SK-N-SH (cell line): ENCODE results near the gene OR10A3. TPM values are rescaled to one million over a fixed set of nuclear protein-coding genes. Genes with fewer than 3 reads are reported as not detected.
A peak's percentile ranks its signal among the peaks of the same experiment; 100 is the strongest.

Experiments
- CTCF ChIA-PET: fragments of 300-600, 350-600 bp; formaldehyde crosslinking; extraction: SDS; loops from one replicate; lab custom pipeline; 2021; lab: Yijun Ruan, JAX
- POLR2A ChIA-PET: fragments of 350-600 bp; sonication (Branson Sonifier 250); formaldehyde crosslinking; extraction: SDS; loops from one replicate; lab custom pipeline; 2020; ENCODE audit warnings: antibody characterized with exemption, inconsistent platforms; lab: Yijun Ruan, JAX
- DNase-seq: peaks from one replicate; pipeline ENCODE4 v3.0.0; 2012
- H2AFZ ChIP-seq: fragments of 200-600 bp; sonication (generic); 2 replicates; pipeline ENCODE4 v1.8.1; 2016; ENCODE audit warnings: antibody characterized with exemption, mild to moderate bottlenecking, low read depth
- H3F3A ChIP-seq: fragments of 200-600 bp; sonication (generic); replicated peaks from 2 replicates; pipeline ENCODE3; 2016; ENCODE audit warnings: antibody characterized with exemption, mild to moderate bottlenecking; ENCODE audit not compliant: insufficient read depth
- H3K27ac ChIP-seq, 2 experiments: fragments of 200-500 bp in 1 of 2; fragments of 200-600 bp in 1 of 2; sonication (Bioruptor generic) in 1 of 2; sonication (generic), shearing (Covaris generic) in 1 of 2; 2 replicates each; pipeline versions ENCODE4 v1.5.1 to v1.6.1; 2014 to 2016; ENCODE audit warnings: low read depth in 2 of 2, inconsistent platforms in 1 of 2, low read length in 1 of 2, mild to moderate bottlenecking in 1 of 2, mixed read lengths in 1 of 2
- H3K27me3 ChIP-seq: fragments of 200-600 bp; sonication (generic), shearing (Covaris generic); 2 replicates; pipeline ENCODE4 v1.6.1; 2016; ENCODE audit warnings: mixed run types; ENCODE audit not compliant: insufficient read depth
- H3K36me3 ChIP-seq, 2 experiments: fragments of 200-500 bp in 1 of 2; fragments of 200-600 bp in 1 of 2; sonication (Bioruptor generic) in 1 of 2; sonication (generic) in 1 of 2; replicated peaks in 1 of 2; 2 replicates each; pipeline versions ENCODE3 to v1.5.1; 2014 to 2016; ENCODE audit warnings: low read length in 1 of 2, mild to moderate bottlenecking in 1 of 2; ENCODE audit not compliant: insufficient read depth in 2 of 2, control insufficient read depth in 1 of 2
- H3K4me1 ChIP-seq, 2 experiments: fragments of 200-500 bp in 1 of 2; fragments of 200-600 bp in 1 of 2; sonication (Bioruptor generic) in 1 of 2; sonication (generic), shearing (Covaris generic) in 1 of 2; 2 replicates each; pipeline versions ENCODE4 v1.5.1 to v1.6.1; 2014 to 2016; ENCODE audit warnings: low read depth in 1 of 2, low read length in 1 of 2, mixed run types in 1 of 2; ENCODE audit not compliant: insufficient read depth in 2 of 2, control insufficient read depth in 1 of 2
- H3K4me2 ChIP-seq: fragments of 200-600 bp; sonication (generic), shearing (Covaris generic); 2 replicates; pipeline ENCODE4 v1.6.1; 2017; ENCODE audit warnings: mixed run types
- H3K4me3 ChIP-seq, 2 experiments: fragments of 200-500 bp in 1 of 2; fragments of 200-600 bp in 1 of 2; sonication (Bioruptor generic) in 1 of 2; sonication (generic), shearing (Covaris generic) in 1 of 2; 2 replicates each; pipeline versions ENCODE4 v1.5.1 to v1.8.1; 2014 to 2016; ENCODE audit warnings: low read depth in 2 of 2, inconsistent platforms in 1 of 2, low read length in 1 of 2, mild to moderate bottlenecking in 1 of 2, mixed read lengths in 1 of 2, moderate library complexity in 1 of 2
- H3K79me2 ChIP-seq: fragments of 200-600 bp; sonication (generic); 2 replicates; pipeline ENCODE4 v1.8.1; 2017; ENCODE audit warnings: mild to moderate bottlenecking; ENCODE audit not compliant: insufficient read depth
- H3K9ac ChIP-seq: fragments of 200-600 bp; sonication (generic); 2 replicates; pipeline ENCODE4 v1.6.1; 2017; ENCODE audit warnings: mixed run types
- H3K9me2 ChIP-seq: fragments of 200-600 bp; sonication (generic); 2 replicates; pipeline ENCODE4 v1.6.1; 2017; ENCODE audit warnings: mixed run types
- H3K9me3 ChIP-seq: fragments of 200-600 bp; sonication (generic); 2 replicates; pipeline ENCODE4 v1.6.1; 2017; ENCODE audit warnings: mixed run types, mild to moderate bottlenecking, moderate library complexity
- H4K20me1 ChIP-seq: fragments of 200-600 bp; sonication (generic); 2 replicates; pipeline ENCODE4 v1.6.1; 2017; ENCODE audit warnings: mild to moderate bottlenecking, mixed run types; ENCODE audit not compliant: insufficient read depth
- CHD2 ChIP-seq: fragments of 150-350 bp; IDR thresholded peaks from 2 replicates; pipeline ENCODE4 v1.6.1; 2018; ENCODE audit warnings: low read length; ENCODE audit not compliant: partially characterized antibody
- EZH2phosphoT487 ChIP-seq: fragments of 200-600 bp; sonication (generic); IDR thresholded peaks from 2 replicates; pipeline ENCODE4 v1.6.1; 2017; ENCODE audit warnings: low read depth, mixed run types, mild to moderate bottlenecking, antibody characterized with exemption, moderate library complexity, borderline replicate concordance
- FOSL2 ChIP-seq: IDR thresholded peaks from 2 replicates; pipeline ENCODE4 v1.4.0; 2012; ENCODE audit warnings: low read depth, mild to moderate bottlenecking, moderate library complexity, borderline replicate concordance
- FOXM1 ChIP-seq: IDR thresholded peaks from 2 replicates; pipeline ENCODE4 v1.4.0; 2012; ENCODE audit warnings: low read depth, mild to moderate bottlenecking
- GABPA ChIP-seq: IDR thresholded peaks from 2 replicates; pipeline ENCODE4 v1.4.0; 2012; ENCODE audit warnings: low read depth, mild to moderate bottlenecking
- GATA2 ChIP-seq: sonication (generic); formaldehyde crosslinking; IDR thresholded peaks from 2 replicates; pipeline ENCODE4 v1.5.0; 2020; ENCODE audit warnings: mild to moderate bottlenecking, missing genetic modification reagents
- MAX ChIP-seq: IDR thresholded peaks from 2 replicates; pipeline ENCODE4 v1.4.0; 2012; ENCODE audit warnings: low read depth
- MXI1 ChIP-seq: IDR thresholded peaks from 2 replicates; pipeline ENCODE4 v1.6.1; 2012; ENCODE audit warnings: mild to moderate bottlenecking, low read depth, low read length, improper control_type of control experiment
- NRF1 ChIP-seq: IDR thresholded peaks from 2 replicates; pipeline ENCODE4 v1.6.1; 2012; ENCODE audit warnings: low read depth, mild to moderate bottlenecking, low read length
- RAD21 ChIP-seq: IDR thresholded peaks from 2 replicates; pipeline ENCODE4 v1.6.1; 2012; ENCODE audit warnings: mild to moderate bottlenecking, low read length
- REST ChIP-seq: IDR thresholded peaks from 2 replicates; pipeline ENCODE4 v1.6.1; 2012; ENCODE audit warnings: mild to moderate bottlenecking, low read depth, low read length, moderate library complexity
- RXRA ChIP-seq: IDR thresholded peaks from 2 replicates; pipeline ENCODE4 v1.4.0; 2012; ENCODE audit warnings: low read depth, mild to moderate bottlenecking, borderline replicate concordance
- SMC3 ChIP-seq: IDR thresholded peaks from 2 replicates; pipeline ENCODE4 v1.6.1; 2012; ENCODE audit warnings: low read depth, low read length, improper control_type of control experiment
- TAF1 ChIP-seq: IDR thresholded peaks from 2 replicates; pipeline ENCODE4 v1.6.1; 2012; ENCODE audit warnings: low read depth, mild to moderate bottlenecking, low read length, moderate library complexity, borderline replicate concordance
- TCF12 ChIP-seq: IDR thresholded peaks from 2 replicates; pipeline ENCODE4 v1.4.0; 2012
- TEAD4 ChIP-seq: IDR thresholded peaks from 2 replicates; pipeline ENCODE4 v1.4.0; 2012; ENCODE audit warnings: mild to moderate bottlenecking, borderline replicate concordance; ENCODE audit not compliant: insufficient read depth
- USF2 ChIP-seq: fragments of 150-350 bp; IDR thresholded peaks from 2 replicates; pipeline ENCODE4 v1.6.1; 2017; ENCODE audit warnings: antibody characterized with exemption, low read length, low read depth, borderline replicate concordance
- YY1 ChIP-seq: IDR thresholded peaks from 2 replicates; pipeline ENCODE4 v1.4.0; 2012; ENCODE audit warnings: low read depth, mild to moderate bottlenecking
- ZBTB33 ChIP-seq: IDR thresholded peaks from 2 replicates; pipeline ENCODE4 v1.4.0; 2012; ENCODE audit warnings: low read depth, borderline replicate concordance
- WGBS: methylation state at CpG from one replicate; pipeline ENCODE4 v1.1.6; 2017; ENCODE audit warnings: low lambda C conversion rate; 5-methylcytosine and 5-hydroxymethylcytosine counted together
- polyA plus RNA-seq, 3 experiments: library from polyadenylated mRNA; depleted of rRNA; stranded (reverse); fragments of >200 nt; gene quantifications; 2 replicates each; pipeline ENCODE4 v1.2.3, GENCODE V29; 2012
- TF ChIP-seq, protein P1 (sequence below): IDR thresholded peaks from 2 replicates; pipeline ENCODE4 v1.4.0; 2012; ENCODE audit warnings: low read depth, borderline replicate concordance

Gene OR10A3
- polyA plus RNA-seq, 1 of the 3 experiments (the other 2 are of a cell fraction): not detected

GRCh38 chr11:7918141-7918540 is 23.4 kb downstream of the OR10A3 start:
- POLR2A ChIA-PET: no interaction called here
- 12% methylated on average over 2 of the region's 2 CpGs for WGBS
- H3K4me1 ChIP-seq: no peaks in the 10 kb centered on the region

More at GRCh38 chr11:7918141-7918540, 23.4 kb downstream of the OR10A3 start:
- Histone ChIP-seq H3K27ac (no peak overlapping the region), H2AFZ (peak overlapping the region; percentile 47; the same call in 1 of the 2 replicates), H3K4me2 (no peak overlapping the region), H4K20me1 (no peaks in the 10 kb centered on the region), H3K27me3 (no peaks in the 10 kb centered on the region), H3F3A (no peaks in the 10 kb centered on the region)
- CTCF ChIA-PET: no interaction called here
- no peak for TF ChIP-seq GATA2 (CRISPR knock-in tag)
- TF ChIP-seq RAD21: no peak
- no peak for TF ChIP-seq TEAD4
- TF ChIP-seq CHD2: no peak
- TF ChIP-seq SMC3: no peak
- no peak for TF ChIP-seq REST
- TF ChIP-seq MXI1: no peak
- TF ChIP-seq FOXM1: no peak
- TF ChIP-seq MAX: no peak
- TF ChIP-seq TCF12: no peak
- TF ChIP-seq RXRA: no peak
- TF ChIP-seq YY1: no peak
- no peak for TF ChIP-seq NRF1
- TF ChIP-seq ZBTB33: no peak
- no peak for TF ChIP-seq TAF1
- TF ChIP-seq USF2: no peak
- TF ChIP-seq EZH2phosphoT487: no peak
- no peak for TF ChIP-seq FOSL2
- TF ChIP-seq, protein P1, sequence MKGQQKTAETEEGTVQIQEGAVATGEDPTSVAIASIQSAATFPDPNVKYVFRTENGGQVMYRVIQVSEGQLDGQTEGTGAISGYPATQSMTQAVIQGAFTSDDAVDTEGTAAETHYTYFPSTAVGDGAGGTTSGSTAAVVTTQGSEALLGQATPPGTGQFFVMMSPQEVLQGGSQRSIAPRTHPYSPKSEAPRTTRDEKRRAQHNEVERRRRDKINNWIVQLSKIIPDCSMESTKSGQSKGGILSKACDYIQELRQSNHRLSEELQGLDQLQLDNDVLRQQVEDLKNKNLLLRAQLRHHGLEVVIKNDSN: no peak
- TF ChIP-seq GABPA: no peak
- TF ChIP-seq, all 33 proteins: peak for 0
- H3K9me3 ChIP-seq: no peaks in the 10 kb centered on the region
- no peaks in the 10 kb centered on the region for H3K79me2 ChIP-seq
- no peak for DNase-seq
- H3K36me3 ChIP-seq: no peaks in the 10 kb centered on the region
- no peak overlapping the region for H3K9ac ChIP-seq
- no peak overlapping the region for H3K4me3 ChIP-seq
- H3K9me2 ChIP-seq: no peaks in the 10 kb centered on the region
